Measurements from ENCODE around the gene SPG11. TPM values are rescaled to one million over a fixed set of nuclear protein-coding genes. Genes with fewer than 3 reads are reported as not detected.

The SPG11 gene
- total RNA-seq, 1 experiment from 2014 or later = 38.3 TPM

DNA sequence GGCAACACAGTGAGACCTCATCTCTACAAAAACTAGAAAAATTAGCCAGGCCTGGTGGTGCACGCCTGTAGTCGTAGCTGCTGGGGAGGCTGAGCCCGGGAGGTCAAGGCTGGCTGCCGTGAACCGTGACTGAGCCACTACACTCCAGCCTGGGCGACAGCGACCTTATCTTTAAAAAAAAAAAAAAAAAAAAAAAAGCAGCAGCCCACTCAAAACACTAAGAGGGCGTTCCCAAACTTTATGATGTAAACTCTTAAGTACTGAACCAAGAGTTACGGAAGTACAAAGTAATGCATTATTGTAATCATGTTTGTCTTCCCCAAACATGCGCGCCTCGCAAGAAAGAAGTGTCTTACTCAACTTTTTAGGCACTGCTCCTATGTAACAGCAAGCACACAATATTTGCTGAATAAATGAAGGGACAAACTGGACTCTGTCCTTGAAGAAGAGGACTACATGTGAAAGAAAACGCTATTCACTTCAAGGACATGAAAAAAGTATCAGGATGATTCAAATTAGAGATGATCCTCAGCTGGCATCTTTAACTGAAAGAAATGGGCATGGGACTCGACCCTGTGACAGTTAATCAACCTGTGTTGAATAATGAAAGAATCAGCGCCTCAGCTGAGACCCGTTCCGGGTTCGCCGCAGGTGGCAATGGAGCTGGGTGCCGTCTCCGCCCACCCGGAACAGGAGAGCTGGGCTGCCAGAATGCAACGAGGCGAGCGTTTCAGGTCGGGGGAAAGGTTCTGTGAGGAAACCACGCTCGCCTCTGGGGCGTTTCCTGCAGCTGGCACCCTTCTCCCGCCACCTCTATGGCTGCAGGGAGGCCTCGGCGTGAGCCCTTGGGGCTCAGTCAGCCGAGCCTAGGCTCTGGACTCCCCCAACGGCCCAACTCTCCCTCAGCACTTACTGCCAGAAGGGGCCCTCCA, 718 bp downstream of the SPG11 start:
- no peaks in the 10 kb centered on the region for H3K79me2 ChIP-seq (ENCODE audit: insufficient read depth, low read length)
- H4K8ac ChIP-seq (replicated peaks; ENCODE audit: insufficient read length, low read depth, low read length) = no peak overlapping the region
- peak; percentile 59 for DNase-seq
- H2BK12ac ChIP-seq (ENCODE audit: insufficient read length, low read depth, low read length) = no peak overlapping the region
- peaks cover 6% of the 10 kb centered on the region for H3K79me1 ChIP-seq (ENCODE audit: insufficient read depth, low read depth, low read length, poor library complexity, severe bottlenecking)
- H3K14ac ChIP-seq (ENCODE audit: insufficient read depth, low read length) = peak overlapping the region; percentile 80; the same call in 1 of the 2 replicates
- no CpG with 5 or more reads among the region's 34 CpGs for WGBS (ENCODE audit: extremely low coverage, insufficient read length, low lambda C conversion rate)
- H3K23ac ChIP-seq (ENCODE audit: insufficient read length, low read depth, low read length) = no peak overlapping the region
- peak overlapping the region; percentile 77 for H3K9ac ChIP-seq (ENCODE audit: extremely low read depth, insufficient read length, low read length)
- no peak overlapping the region for H2BK15ac ChIP-seq (ENCODE audit: low read depth, low read length)
- H2BK5ac ChIP-seq (ENCODE audit: insufficient read length, low read length) = no peak overlapping the region
- H2AFZ ChIP-seq (ENCODE audit: low read length) = no peak overlapping the region
- TF ChIP-seq, protein P1, sequence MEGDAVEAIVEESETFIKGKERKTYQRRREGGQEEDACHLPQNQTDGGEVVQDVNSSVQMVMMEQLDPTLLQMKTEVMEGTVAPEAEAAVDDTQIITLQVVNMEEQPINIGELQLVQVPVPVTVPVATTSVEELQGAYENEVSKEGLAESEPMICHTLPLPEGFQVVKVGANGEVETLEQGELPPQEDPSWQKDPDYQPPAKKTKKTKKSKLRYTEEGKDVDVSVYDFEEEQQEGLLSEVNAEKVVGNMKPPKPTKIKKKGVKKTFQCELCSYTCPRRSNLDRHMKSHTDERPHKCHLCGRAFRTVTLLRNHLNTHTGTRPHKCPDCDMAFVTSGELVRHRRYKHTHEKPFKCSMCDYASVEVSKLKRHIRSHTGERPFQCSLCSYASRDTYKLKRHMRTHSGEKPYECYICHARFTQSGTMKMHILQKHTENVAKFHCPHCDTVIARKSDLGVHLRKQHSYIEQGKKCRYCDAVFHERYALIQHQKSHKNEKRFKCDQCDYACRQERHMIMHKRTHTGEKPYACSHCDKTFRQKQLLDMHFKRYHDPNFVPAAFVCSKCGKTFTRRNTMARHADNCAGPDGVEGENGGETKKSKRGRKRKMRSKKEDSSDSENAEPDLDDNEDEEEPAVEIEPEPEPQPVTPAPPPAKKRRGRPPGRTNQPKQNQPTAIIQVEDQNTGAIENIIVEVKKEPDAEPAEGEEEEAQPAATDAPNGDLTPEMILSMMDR (conservative IDR thresholded peaks at IDR 0.05) = no peak
- H3K18ac ChIP-seq (ENCODE audit: insufficient read length, low read depth, low read length) = peak overlapping the region; percentile 41
- H2BK20ac ChIP-seq (ENCODE audit: low read depth, low read length, poor library complexity, severe bottlenecking) = no peak overlapping the region
- peaks cover 20 to 22% of the 10 kb centered on the region in 2 experiments for H3K4me1 Mint-ChIP-seq
- peaks cover 7% of the 10 kb centered on the region for H3K23me2 ChIP-seq (ENCODE audit: insufficient read length, low read depth, low read length, poor library complexity, severe bottlenecking)
- no peak overlapping the region for H2BK120ac ChIP-seq (ENCODE audit: low read depth, low read length, poor library complexity, severe bottlenecking)
- H4K91ac ChIP-seq (ENCODE audit: insufficient read length, low read depth, low read length) = no peak overlapping the region
- no peaks in the 10 kb centered on the region for H3K9me3 ChIP-seq (ENCODE audit: control insufficient read depth, low read depth, low read length)
- peak overlapping the region; percentile 61 to 98 (median 95); a peak in 6 of 7 replicates for H3K27ac Mint-ChIP-seq
- no peak overlapping the region for H2AK5ac ChIP-seq (ENCODE audit: insufficient read length, low read length)
- no peak overlapping the region for H3K4ac ChIP-seq (ENCODE audit: low read depth, low read length)
- H3T11ph ChIP-seq (ENCODE audit: low read length) = no peak overlapping the region
- H3K36me3 Mint-ChIP-seq (ENCODE audit: insufficient read depth in 1 of 3, low read depth in 3 of 3) = peaks cover 2 to 11% (median 10%) of the 10 kb centered on the region in 3 experiments; a peak in 6 of 7 replicates
- H4K20me1 ChIP-seq (ENCODE audit: control insufficient read depth, insufficient read depth, insufficient read length) = no peaks in the 10 kb centered on the region
- no peaks in the 10 kb centered on the region for H3K27me3 Mint-ChIP-seq (ENCODE audit: low read depth)
- no peak overlapping the region for H4K5ac ChIP-seq (ENCODE audit: insufficient read length, low read depth, low read length)
- H3K27ac ChIP-seq (ENCODE audit: insufficient read length, low read depth, low read length) = no peak overlapping the region
- peak overlapping the region; percentile 100 for H3K4me2 ChIP-seq (ENCODE audit: insufficient read depth, insufficient read length, low read length)
- H3K9me3 Mint-ChIP-seq = no peaks in the 10 kb centered on the region; a peak in 1 of 5 replicates
- peak overlapping the region; percentile 96 to 98 for H3K4me3 Mint-ChIP-seq
- H3K4me1 ChIP-seq (ENCODE audit: insufficient read depth, low read length) = no peaks in the 10 kb centered on the region
- no peaks in the 10 kb centered on the region for H3K27me3 ChIP-seq (ENCODE audit: insufficient read depth, low read length)
- H3K56ac ChIP-seq (ENCODE audit: insufficient read length, low read depth, low read length) = no peak overlapping the region
